22Rv1 (cell line): ENCODE results near the gene RWDD3.
A peak's percentile ranks its signal among the peaks of the same experiment; 100 is the strongest.

Experiments
- H3K27ac ChIP-seq: fragments of 450-650 bp; 2 replicates; pipeline ENCODE4 v1.5.1; 2017
- ZFX ChIP-seq: fragments of 450-650 bp; IDR thresholded peaks from 2 replicates; pipeline ENCODE4 v1.6.1; 2017; ENCODE audit warnings: antibody characterized with exemption, borderline replicate concordance
- TF ChIP-seq, protein P1 (sequence below): fragments of 450-650 bp; IDR thresholded peaks from 2 replicates; pipeline ENCODE4 v1.5.1; 2017; ENCODE audit warnings: mild to moderate bottlenecking

RWDD3 gene

DNA sequence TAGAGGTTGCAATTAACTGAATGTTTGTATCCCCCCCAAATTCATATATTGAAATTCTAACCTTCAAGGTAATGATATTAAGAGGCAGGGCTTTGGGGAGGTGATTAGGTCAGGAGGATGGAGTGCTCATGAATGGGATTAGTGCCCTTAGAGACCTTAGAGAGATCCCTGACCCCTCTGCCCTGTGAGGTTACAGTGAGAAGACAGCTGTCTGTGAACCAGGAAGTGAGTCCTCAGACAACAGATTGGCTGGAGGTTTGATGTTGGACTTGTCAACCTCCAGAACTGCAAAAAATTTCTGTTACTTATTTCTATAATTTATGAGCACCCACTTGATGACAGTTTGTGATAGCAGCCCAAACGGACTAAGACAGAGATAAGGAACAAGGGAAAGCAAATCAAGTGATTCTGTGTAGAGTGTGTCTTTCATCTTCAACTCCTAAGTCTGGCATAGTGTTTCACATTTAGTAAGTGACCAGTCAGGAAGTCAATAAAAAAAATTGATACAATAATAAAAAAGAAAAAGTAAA lies 30.0 kb upstream of the RWDD3 start:
- TF ChIP-seq, protein P1, sequence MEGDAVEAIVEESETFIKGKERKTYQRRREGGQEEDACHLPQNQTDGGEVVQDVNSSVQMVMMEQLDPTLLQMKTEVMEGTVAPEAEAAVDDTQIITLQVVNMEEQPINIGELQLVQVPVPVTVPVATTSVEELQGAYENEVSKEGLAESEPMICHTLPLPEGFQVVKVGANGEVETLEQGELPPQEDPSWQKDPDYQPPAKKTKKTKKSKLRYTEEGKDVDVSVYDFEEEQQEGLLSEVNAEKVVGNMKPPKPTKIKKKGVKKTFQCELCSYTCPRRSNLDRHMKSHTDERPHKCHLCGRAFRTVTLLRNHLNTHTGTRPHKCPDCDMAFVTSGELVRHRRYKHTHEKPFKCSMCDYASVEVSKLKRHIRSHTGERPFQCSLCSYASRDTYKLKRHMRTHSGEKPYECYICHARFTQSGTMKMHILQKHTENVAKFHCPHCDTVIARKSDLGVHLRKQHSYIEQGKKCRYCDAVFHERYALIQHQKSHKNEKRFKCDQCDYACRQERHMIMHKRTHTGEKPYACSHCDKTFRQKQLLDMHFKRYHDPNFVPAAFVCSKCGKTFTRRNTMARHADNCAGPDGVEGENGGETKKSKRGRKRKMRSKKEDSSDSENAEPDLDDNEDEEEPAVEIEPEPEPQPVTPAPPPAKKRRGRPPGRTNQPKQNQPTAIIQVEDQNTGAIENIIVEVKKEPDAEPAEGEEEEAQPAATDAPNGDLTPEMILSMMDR: no peak
- no peak for TF ChIP-seq ZFX
- H3K27ac ChIP-seq: peak overlapping the region; percentile 0; the same call in 1 of the 2 replicates

DNA sequence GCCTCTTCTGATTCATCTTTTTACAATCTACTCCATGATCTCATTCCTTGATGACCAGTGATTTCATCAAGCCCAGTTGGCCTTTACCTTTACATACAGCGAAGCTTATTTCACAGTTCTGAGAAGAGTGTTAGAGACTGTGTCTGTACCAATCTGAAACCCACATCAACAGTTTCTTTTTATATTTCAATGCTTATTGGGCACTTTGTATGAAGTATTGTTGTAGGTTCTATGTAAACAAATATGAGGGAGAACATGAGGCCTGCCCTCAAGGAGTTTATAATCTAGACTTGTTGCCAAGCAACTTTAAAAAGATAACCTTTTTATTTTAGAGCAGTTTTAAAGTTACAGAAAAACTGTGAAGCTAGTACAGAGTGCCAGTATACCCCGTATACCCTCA lies 27.5 kb upstream of the RWDD3 start:
- H3K27ac ChIP-seq: no peak overlapping the region
- TF ChIP-seq, protein P1: no peak
- TF ChIP-seq ZFX: no peak

DNA sequence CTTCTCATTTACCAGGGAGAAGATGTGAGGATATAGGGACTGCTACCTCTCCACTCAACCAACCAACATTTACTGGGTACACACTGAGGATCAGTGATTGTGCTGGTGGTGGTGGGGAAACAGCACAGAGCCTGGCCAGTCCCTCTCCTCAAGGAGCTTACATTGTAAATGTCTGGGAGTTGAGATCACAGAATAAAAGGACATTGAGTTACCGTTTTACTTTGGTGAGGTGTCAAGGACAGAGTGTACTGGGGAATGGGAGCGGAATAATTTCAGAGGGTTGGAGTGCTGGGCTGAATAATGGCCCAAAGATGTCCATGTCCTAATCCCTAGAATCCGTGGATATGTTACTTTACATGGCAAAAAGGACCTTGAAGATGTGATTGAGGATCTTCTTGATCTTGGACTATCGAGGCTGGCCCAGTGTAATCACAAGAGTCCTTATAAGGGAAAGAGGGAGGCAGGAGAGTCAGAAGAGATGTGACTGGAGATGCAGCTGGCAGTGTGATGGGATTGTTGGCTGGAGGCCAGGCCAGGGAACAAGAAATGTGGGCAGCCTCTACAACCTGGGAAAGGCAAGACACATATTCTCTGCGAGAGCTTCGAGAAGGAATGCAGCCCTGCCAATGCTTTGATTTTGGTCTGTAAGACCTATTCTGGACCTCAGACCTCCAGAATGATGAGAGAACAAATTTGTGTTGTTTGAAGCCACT lies 26.6 kb upstream of the RWDD3 start:
- H3K27ac ChIP-seq: no peak overlapping the region
- TF ChIP-seq, protein P1: no peak
- no peak for TF ChIP-seq ZFX

DNA sequence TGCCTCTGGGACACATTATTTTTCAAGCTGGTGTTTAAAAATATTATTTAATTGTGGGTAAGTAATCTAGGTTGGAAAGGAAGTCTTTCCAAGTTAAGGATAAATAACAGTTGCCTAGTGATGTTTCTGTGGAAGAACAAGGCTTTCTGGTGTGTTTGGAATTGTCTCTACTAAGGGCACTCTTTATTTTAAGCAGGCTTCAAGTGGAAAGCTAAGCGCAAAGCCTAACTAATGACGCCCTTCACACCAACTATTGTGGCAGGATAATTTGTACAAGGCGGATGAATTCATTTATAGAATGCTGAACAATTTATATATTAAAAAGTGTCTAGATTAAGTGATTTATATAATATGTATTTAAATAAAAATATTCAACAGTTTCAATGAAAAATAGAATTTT lies 25.1 kb upstream of the RWDD3 start:
- H3K27ac ChIP-seq: no peak overlapping the region
- TF ChIP-seq, protein P1: no peak
- no peak for TF ChIP-seq ZFX

DNA sequence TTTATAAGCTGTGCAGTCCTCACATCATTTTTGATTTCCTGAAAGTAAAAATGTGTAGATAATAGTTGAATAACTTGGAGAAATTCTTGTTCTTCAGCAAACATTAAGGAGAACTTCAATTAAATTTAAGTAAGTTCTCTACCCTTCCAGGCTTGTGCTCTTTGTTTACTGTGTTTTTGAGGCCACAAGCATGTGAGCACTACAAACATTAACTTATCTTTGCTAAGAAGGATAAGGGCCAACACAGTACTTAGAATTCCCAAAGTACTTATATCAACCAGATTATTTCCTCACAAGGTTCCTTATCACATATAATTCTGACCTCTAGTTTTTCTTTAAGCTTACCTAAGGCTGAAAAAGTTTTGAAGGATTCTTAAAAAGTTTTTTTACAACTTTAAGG lies 24.7 kb upstream of the RWDD3 start:
- H3K27ac ChIP-seq: no peak overlapping the region
- TF ChIP-seq ZFX: no peak
- TF ChIP-seq, protein P1: no peak

DNA sequence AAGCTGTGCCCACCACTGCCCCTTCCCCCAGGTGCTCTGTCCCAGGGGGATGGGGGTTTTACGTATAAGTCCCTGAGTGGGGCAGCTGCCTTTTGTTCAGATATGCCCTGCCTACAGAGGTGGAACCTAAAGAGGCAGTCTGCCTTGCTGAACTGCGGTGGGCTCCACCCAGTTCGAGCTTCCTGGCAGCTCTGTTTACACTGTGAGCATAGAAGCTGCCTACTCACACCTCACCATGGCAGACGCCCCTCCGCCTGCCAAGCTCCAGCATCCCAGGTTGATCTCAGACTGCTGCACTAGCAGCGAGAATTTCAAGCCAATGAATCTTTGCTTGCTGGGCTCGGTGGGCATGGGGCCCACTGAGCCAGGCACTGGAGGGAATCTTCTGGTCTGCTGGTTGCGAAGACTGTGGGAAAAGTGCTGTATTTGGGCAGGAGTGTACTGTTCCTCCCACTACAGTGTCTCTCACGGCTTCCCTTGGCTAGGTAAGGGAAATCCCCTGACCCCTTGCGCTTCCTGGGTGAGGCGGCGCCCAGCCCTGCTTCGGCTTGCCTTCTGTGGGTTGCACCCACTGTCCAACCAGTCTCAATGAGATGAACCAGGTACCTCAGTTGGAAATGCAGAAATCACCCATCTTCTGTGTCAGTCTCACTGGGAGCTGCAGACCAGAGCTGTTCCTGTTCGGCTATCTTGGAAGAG lies 17.6 kb upstream of the RWDD3 start:
- TF ChIP-seq ZFX: no peak
- TF ChIP-seq, protein P1: no peak
- H3K27ac ChIP-seq: no peak overlapping the region

DNA sequence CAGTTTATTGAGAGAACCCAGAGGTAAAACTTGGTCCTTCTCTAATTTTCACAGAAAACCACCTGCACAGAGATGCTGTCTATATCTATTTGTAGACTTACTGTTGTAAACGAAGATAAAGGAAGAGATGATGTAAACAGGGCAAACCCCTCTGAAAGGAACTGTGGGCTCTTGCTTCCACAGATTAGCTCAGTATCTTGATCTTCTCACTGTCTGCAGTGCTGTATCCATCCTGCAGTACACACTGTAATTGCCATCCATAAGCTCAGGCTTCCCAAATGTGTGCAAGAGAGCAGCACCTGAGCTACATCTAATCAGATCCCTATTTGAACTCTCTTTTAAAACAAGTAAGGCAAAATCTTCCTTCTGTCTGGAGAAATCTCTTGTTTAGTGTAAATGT lies 16.6 kb upstream of the RWDD3 start:
- H3K27ac ChIP-seq: no peak overlapping the region
- TF ChIP-seq ZFX: no peak
- TF ChIP-seq, protein P1: no peak
